HG02588 (cell line): ENCODE measurements around the gene IGSF3.
A peak's percentile ranks its signal among the peaks of the same experiment; 100 is the strongest.
"Not testable (repeated sequence)": the region's sequence is repeated elsewhere in the genome, so short reads cannot be mapped to it uniquely, and the experiment has no call there.

Experiments used
- ATAC-seq: cut with Tn5 transposase; IDR thresholded peaks from one replicate; pipeline ENCODE4 v1.9.1; 2021; ENCODE audit warnings: mild to moderate bottlenecking, moderate library complexity; ENCODE audit not compliant: unreplicated experiment

IGSF3 gene

GRCh38 chr1:116603646-116604045 lies 63.9 kb downstream of the IGSF3 start:
- not testable (repeated sequence) for ATAC-seq

GRCh38 chr1:116599369-116599768 lies 68.2 kb downstream of the IGSF3 start:
- ATAC-seq = not testable (repeated sequence)

GRCh38 chr1:116598420-116599036 lies 69.0 kb downstream of the IGSF3 start:
- not testable (repeated sequence) for ATAC-seq

DNA sequence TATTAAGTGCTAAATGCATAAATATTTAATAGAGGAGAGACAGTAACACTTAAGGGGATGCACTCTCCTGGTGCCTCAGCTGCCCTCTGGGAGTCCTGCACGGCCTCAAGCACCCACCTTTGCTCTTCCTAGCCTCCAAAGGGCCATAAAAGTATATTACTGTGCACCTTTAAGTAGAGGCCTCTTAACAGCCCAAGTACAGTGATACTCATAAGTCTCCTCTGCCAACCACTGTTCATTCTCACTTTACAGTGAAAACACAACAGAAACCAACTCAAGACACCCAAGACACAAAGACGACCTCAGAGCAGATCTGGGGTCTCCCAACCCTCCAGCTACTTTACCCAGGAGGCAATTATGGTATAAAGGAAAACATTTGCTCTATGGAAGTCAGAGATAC lies 70.1 kb downstream of the IGSF3 start:
- ATAC-seq = peak; percentile 78

DNA sequence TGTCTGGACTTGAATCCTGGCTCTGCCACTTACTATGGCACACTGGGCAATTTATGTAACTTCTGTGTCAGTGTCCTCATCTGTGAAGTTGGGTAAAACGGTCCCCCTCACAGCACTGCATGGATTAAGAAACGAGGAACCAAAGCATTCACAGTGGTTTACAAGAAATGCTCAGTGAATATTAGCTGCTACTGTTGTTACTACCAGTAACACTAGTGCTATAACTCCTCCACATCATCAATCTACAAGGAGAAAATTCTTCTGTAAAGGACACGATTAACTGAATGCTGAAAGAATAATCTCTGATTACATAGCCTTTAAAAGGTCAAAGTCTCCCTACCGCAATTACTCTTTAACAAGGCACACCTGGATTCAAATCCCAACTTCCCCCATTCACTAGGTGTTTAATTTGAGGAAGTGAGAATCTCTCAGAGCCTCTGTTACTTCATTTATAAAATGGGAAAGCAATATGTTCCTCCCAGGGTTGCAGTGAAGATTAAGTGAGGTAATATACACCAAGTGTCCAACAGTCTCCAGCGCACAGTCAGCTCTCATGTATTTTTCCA lies 70.7 kb downstream of the IGSF3 start:
- ATAC-seq = not testable (repeated sequence)

- ATAC-seq = peak; percentile 36
These were observed 71.4 kb downstream of the IGSF3 start for GRCh38 chr1:116595946-116596741.

DNA sequence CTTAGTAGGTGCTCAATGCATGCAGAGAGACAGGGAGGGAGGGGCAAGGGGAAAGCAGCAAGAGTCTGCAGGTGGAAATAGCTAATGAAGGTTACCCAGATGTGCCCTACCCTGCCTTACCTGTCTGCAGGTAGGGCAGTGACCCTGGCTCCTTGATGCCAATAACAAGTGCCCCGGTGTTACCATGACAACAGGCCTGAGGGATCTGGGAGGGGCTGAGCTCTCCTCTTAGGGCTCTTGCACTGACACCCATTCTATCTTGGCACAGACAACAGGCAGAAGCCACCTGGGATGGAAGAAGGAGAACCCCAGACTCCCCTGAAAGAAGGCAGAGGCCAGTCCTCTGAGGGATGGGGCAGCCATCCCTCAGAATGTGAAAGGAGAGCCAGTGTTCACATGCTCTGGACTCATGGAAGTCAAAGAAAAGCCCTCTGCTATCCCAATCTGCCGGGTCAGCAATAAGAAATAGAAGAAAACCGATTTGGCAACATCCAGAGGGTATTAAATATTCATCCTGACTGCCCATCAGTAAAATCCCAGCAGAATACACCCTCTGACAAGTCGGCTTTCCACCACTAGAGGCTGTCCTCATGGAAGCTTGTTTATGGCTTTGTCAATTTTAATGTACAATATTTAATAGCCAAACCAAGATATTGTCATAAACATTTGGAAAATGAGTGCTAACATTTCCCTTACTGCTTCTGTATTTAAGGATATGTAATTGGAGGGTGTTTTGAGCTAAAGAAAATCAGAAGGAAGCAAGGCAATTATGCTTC lies 72.3 kb downstream of the IGSF3 start:
- not testable (repeated sequence) for ATAC-seq

DNA sequence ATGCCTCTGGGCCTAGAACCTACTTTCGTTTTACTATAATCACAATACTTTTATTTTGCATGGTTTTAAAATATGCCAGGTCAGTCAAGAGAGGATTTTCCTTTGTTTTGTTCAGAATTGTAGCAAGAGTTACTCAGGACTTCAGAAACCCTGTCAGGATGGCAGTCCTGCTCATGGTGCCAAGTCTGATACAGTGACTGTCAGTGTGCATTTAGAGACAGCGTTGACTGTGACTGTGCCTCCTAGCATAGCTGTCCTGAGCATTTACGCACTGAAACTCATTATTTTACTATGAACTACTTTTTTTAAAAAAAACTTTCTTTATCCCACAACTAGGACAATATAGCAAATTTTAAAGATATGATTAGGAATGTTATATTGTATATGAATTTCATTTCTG lies 73.6 kb downstream of the IGSF3 start:
- ATAC-seq = not testable (repeated sequence)

- not testable (repeated sequence) for ATAC-seq
These were observed 74.1 kb downstream of the IGSF3 start for GRCh38 chr1:116593401-116593800.

GRCh38 chr1:116591951-116592605 lies 75.5 kb downstream of the IGSF3 start:
- not testable (repeated sequence) for ATAC-seq

- not testable (repeated sequence) for ATAC-seq
These were observed 76.3 kb downstream of the IGSF3 start for GRCh38 chr1:116591006-116591950.

DNA sequence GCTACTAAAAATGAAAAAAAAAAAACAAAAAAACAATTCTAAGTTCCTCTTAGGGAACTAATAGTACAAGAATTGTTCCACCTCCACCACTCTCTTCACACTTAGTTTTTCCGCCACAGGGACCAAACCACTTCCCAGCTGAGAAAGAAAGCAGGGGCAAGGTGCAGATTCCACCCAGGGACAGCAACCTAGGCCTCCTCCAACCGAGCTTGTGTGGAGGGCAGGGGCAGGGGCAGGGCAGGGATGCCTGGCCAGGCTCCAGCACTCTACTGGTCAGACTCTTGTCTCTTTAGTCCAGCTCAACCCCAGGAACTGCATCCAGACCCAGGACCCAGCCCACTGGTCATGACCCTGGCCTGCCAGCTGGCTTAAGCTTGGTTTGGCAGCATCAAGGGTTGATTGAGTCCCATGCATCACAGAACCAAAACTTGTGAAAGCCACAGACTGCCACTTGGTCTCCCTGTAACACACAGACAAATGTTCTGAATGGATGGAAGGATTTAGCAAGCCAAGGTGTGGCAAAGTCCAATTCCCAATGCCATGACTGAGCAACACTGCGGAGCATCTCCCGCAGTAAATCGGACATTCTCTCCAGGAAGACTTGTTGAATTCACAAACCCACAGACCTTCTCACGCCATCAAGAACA lies 77.1 kb downstream of the IGSF3 start:
- ATAC-seq = not testable (repeated sequence)

GRCh38 chr1:116589101-116589735 lies 78.3 kb downstream of the IGSF3 start:
- not testable (repeated sequence) for ATAC-seq

DNA sequence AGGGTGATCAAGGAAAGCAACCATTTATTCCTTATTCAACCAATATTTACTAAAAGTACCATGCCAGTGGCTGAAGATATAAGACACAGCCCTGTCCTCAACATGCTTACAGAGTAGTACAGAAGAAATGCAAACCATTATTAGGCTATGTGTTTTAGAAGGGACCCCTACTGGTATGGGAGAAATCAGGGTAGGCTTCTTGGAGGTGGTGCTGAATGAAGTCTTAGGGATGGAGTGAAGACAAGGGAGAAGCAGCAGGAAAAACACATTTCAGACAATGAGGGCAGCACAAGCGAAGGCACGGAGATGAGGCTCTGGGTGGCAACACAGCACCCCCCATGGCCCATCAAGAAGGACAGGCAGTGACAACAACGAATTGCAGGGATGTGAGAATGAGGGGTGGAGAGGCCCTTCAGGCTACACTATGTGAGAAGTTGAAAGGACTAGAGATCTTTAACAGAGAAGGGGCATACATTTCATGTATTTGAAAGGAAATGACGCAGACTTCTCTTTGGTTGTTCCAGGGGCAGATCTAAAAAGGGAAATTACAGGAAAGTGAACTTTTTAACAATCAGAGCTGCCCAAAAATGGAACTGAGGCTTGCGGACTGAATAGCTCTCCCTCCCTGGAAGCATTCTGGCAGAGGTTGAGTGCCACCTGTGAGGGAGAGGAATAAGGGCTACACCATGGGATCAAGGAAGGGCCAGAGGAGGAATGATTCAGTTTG lies 79.9 kb downstream of the IGSF3 start:
- no peak for ATAC-seq

DNA sequence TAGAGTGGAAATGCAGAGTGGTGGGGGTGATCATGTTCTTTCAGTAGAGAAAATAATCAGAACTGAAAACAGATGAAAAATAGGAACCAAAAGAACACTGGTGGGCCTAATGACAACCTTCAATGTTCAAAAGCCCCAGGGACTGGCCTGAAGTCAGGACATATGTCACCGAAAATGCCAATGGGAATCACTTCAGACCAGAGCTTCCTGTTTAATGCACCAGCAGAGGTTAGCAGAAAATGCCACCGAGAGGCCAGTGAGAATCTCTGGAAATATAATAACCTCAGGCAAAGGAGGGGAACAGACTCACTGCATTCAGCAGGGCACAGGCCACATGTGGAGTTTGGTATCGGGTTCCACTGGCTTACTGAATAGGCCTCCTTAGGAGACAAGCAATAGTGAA lies 80.8 kb downstream of the IGSF3 start:
- ATAC-seq = peak; percentile 56

DNA sequence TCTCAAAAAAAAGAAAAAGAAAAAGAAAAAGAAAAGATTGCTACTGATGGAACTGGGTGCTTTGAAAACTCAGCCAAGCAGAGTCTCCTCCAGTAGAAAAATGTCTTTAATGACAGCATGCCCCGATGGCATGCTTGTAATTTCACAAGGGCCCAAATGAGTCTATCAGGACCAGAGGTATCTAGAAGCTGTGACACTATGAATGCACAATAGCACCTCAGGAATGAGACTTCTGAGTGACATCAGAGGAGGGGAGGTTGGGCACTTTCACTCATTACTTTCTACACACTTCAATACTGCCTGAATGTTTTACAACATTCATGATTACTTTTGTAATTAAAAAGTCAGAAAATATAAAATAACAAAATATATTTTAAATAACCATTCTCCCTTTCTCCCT lies 81.6 kb downstream of the IGSF3 start:
- ATAC-seq = no peak

DNA sequence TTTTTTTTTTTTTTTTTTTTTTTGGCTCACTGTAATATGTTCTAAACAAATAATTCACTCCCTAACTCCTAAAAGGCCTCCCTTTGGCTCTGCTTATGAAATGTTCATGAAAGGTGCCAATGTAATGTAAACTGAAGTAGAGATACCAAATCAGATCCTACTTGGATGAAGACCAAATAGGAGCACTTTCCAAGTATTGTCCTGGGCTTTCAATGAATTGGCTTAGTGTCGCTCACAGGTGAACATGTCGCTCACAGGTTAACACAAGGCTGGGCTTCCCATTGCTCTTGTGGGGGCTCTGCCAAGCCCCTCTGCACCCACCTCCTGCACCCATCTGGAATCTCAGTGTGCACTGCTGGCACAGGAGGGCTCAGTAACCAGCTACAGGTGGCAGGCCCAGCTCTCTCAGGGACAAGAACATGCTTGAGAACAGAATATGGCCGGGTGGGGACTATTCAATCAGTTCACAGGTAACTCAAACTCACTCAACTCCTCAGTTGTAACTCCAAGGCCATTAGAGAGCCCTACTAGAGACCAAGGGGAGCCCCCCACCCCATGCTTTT lies 86.1 kb downstream of the IGSF3 start:
- ATAC-seq = no peak
